ENCODE results near the gene ACACB. TPM values are rescaled to one million over a fixed set of nuclear protein-coding genes. Genes with fewer than 3 reads are reported as not detected.

ACACB gene
- total and polyA plus RNA-seq, 2 donors from 2014 or later: 13.8 to 56.8 TPM

DNA sequence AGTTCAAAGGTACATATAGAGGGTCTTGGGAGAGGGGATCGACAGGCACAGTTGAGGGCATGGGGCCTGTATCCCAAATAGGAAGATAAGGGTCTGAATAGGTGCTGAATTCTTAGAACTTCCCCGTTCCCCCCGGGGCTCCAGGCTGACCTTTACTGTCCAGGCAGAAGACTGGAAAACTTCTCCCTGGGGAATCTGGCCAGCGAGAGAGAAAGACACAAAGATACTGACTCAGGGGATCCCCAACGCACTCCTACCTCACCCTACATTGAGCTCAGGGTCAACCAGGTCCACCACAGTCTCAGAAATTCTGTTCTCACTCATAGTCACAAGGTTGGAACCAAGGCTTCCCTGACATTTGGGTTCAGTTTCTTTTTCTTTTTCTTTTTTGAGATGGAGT is 46.2 kb downstream of the ACACB start:
- no peak for FAIRE-seq
- H3K27ac ChIP-seq (ENCODE audit: low read depth in 2 of 2, low read length in 2 of 2): no peak overlapping the region

DNA sequence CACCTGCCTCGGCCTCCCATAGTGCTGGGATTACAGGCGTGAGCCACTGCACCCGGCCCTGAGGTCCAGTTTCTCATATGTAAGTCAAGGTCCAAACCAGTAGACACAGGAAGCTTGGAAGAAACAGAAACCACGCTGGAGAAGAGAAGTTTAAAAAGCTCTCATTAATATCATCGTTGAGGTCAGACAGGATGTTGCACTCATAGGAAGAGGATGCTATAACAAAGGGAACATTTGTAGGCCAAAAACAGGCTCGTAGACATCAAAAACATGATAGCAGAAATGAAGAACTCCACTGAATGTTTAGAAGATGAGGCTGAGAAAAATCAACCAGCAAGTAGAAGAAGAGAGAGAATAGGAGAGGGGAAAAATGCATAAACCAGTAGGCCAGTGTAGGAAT is 46.8 kb downstream of the ACACB start:
- intact Hi-C loops (cut with DNase I): no loop called here
- Histone ChIP-seq H3K9me3 (ENCODE audit: control insufficient read depth in 2 of 3, insufficient read depth in 1 of 3, low read length in 3 of 3) (no peaks in the 10 kb centered on the region), H3K4me3 (ENCODE audit: low read length in 3 of 3) (no peak overlapping the region), H3K4me1 (ENCODE audit: control insufficient read depth in 2 of 3, insufficient read depth in 2 of 3, low read depth in 1 of 3, low read length in 3 of 3) (peaks cover 0 to 13% (median 4%) of the 10 kb centered on the region in 3 donors), H3K9ac (ENCODE audit: low read length in 3 of 3) (no peak overlapping the region), H3K36me3 (ENCODE audit: control insufficient read depth in 2 of 3, insufficient read depth in 3 of 3, low read length in 3 of 3) (peaks cover 2 to 13% (median 8%) of the 10 kb centered on the region in 3 donors), H3K27ac (ENCODE audit: low read depth in 2 of 2, low read length in 2 of 2) (no peak overlapping the region), H3K27me3 (ENCODE audit: control insufficient read depth, insufficient read depth, low read length) (no peaks in the 10 kb centered on the region)
- DNase-seq (no peak), FAIRE-seq (no peak)
- TF ChIP-seq, protein P1, sequence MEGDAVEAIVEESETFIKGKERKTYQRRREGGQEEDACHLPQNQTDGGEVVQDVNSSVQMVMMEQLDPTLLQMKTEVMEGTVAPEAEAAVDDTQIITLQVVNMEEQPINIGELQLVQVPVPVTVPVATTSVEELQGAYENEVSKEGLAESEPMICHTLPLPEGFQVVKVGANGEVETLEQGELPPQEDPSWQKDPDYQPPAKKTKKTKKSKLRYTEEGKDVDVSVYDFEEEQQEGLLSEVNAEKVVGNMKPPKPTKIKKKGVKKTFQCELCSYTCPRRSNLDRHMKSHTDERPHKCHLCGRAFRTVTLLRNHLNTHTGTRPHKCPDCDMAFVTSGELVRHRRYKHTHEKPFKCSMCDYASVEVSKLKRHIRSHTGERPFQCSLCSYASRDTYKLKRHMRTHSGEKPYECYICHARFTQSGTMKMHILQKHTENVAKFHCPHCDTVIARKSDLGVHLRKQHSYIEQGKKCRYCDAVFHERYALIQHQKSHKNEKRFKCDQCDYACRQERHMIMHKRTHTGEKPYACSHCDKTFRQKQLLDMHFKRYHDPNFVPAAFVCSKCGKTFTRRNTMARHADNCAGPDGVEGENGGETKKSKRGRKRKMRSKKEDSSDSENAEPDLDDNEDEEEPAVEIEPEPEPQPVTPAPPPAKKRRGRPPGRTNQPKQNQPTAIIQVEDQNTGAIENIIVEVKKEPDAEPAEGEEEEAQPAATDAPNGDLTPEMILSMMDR (IDR thresholded peaks at IDR 0.05; ENCODE audit: borderline replicate concordance, extremely low read depth, insufficient read depth): no peak

More for the DNA sequence above, 46.2 kb downstream of the ACACB start:
- intact Hi-C loops (cut with DNase I): no loop called here
- TF ChIP-seq, protein P1 (IDR thresholded peaks at IDR 0.05; ENCODE audit: borderline replicate concordance, extremely low read depth, insufficient read depth): no peak
- peaks cover 0 to 18% (median 6%) of the 10 kb centered on the region in 3 donors for H3K4me1 ChIP-seq (ENCODE audit: control insufficient read depth in 2 of 3, insufficient read depth in 2 of 3, low read depth in 1 of 3, low read length in 3 of 3)
- no peaks in the 10 kb centered on the region for H3K9me3 ChIP-seq (ENCODE audit: control insufficient read depth in 2 of 3, insufficient read depth in 1 of 3, low read length in 3 of 3)
- H3K36me3 ChIP-seq (ENCODE audit: control insufficient read depth in 2 of 3, insufficient read depth in 3 of 3, low read length in 3 of 3): peaks cover 0 to 7% (median 3%) of the 10 kb centered on the region in 3 donors
- no peak overlapping the region for H3K4me3 ChIP-seq (ENCODE audit: low read length in 3 of 3)
- no peaks in the 10 kb centered on the region for H3K27me3 ChIP-seq (ENCODE audit: control insufficient read depth, insufficient read depth, low read length)
- DNase-seq: no peak
- no peak overlapping the region for H3K9ac ChIP-seq (ENCODE audit: low read length in 3 of 3)

DNA sequence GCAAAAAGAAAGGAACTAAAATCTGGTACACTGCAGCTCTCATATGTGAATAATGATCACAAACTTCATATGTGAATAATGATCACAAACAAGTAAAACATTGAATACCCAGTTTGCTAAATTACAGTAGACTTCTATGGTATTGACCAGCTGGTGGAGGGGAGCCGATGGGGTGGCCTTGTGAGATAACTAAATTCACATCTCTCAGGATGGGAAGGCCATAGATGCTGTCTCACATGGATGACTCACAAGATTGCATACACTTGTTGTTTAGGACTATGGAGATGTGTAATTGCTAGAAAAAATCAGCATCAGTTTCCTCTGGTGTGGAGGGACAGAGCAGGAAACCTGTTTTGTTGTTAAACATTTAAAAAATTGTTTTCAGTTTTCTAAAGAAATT is 49.2 kb downstream of the ACACB start:
- intact Hi-C loops (cut with DNase I): no loop called here
- no peaks in the 10 kb centered on the region for H3K9me3 ChIP-seq (ENCODE audit: control insufficient read depth in 2 of 3, insufficient read depth in 1 of 3, low read length in 3 of 3)
- DNase-seq (no peak), FAIRE-seq (no peak)
- no peak overlapping the region for H3K9ac ChIP-seq (ENCODE audit: low read length in 3 of 3)
- H3K36me3 ChIP-seq (ENCODE audit: control insufficient read depth in 2 of 3, insufficient read depth in 3 of 3, low read length in 3 of 3): peaks cover 2 to 34% (median 13%) of the 10 kb centered on the region in 3 donors
- no peak overlapping the region for H3K4me3 ChIP-seq (ENCODE audit: low read length in 3 of 3)
- no peak overlapping the region for H3K27ac ChIP-seq (ENCODE audit: low read depth in 2 of 2, low read length in 2 of 2)
- peaks cover 0 to 7% (median 0%) of the 10 kb centered on the region in 3 donors for H3K4me1 ChIP-seq (ENCODE audit: control insufficient read depth in 2 of 3, insufficient read depth in 2 of 3, low read depth in 1 of 3, low read length in 3 of 3)
- TF ChIP-seq, protein P1 (IDR thresholded peaks at IDR 0.05; ENCODE audit: borderline replicate concordance, extremely low read depth, insufficient read depth): no peak
- no peaks in the 10 kb centered on the region for H3K27me3 ChIP-seq (ENCODE audit: control insufficient read depth, insufficient read depth, low read length)

DNA sequence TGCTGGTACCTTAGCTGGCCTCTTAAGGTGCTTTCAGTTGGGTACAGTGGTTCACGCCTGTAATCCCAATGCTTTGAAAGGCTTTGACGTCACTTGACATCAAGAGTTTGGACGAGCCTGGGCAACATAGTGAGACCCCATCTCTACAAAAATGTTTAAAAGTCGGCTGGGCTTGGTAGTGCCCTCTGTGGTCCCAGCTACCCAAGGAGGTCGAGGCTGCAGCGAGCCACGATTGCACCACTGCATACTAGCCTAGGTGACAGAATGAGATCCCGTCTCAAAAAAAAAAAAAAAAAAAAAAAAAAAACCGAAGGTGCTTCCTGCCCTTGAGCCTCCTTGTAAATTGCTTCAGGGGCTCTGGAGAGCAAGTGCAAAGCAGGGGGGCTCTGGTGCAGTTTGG is 50.0 kb downstream of the ACACB start:
- H3K4me1 ChIP-seq (ENCODE audit: control insufficient read depth in 2 of 3, insufficient read depth in 2 of 3, low read depth in 1 of 3, low read length in 3 of 3): no peaks in the 10 kb centered on the region
- DNase-seq (no peak), FAIRE-seq (no peak)
- TF ChIP-seq, protein P1 (IDR thresholded peaks at IDR 0.05; ENCODE audit: borderline replicate concordance, extremely low read depth, insufficient read depth): no peak
- H3K36me3 ChIP-seq (ENCODE audit: control insufficient read depth in 2 of 3, insufficient read depth in 3 of 3, low read length in 3 of 3): peaks cover 2 to 35% (median 13%) of the 10 kb centered on the region in 3 donors
- no peak overlapping the region for H3K4me3 ChIP-seq (ENCODE audit: low read length in 3 of 3)
- H3K9ac ChIP-seq (ENCODE audit: low read length in 3 of 3): no peak overlapping the region
- H3K9me3 ChIP-seq (ENCODE audit: control insufficient read depth in 2 of 3, insufficient read depth in 1 of 3, low read length in 3 of 3): no peaks in the 10 kb centered on the region
- intact Hi-C loops (cut with DNase I): no loop called here
- H3K27me3 ChIP-seq (ENCODE audit: control insufficient read depth, insufficient read depth, low read length): no peaks in the 10 kb centered on the region
- no peak overlapping the region for H3K27ac ChIP-seq (ENCODE audit: low read depth in 2 of 2, low read length in 2 of 2)
